CD4-positive, alpha-beta T cell (primary cell): ENCODE results near the gene MRPL21. TPM values are rescaled to one million over a fixed set of nuclear protein-coding genes. Genes with fewer than 3 reads are reported as not detected.
"Not testable (repeated sequence)": the region's sequence is repeated elsewhere in the genome, so short reads cannot be mapped to it uniquely, and the experiment has no call there.

Source experiments
- ATAC-seq: fragments of 200-7000 bp; cut with Tn5 transposase; one replicate; pipeline ENCODE4 v1.10.0; 2022; ENCODE audit warnings: mild to moderate bottlenecking; ENCODE audit not compliant: poor library complexity
- CTCF ChIA-PET: fragments of 350-600 bp; sonication (Branson Sonifier 250); formaldehyde crosslinking; loops from one replicate; lab custom pipeline; 2021; ENCODE audit warnings: antibody characterized with exemption, inconsistent platforms; lab: Charles Lee
- POLR2A ChIA-PET: fragments of 350-600 bp; sonication (Branson Sonifier 250); formaldehyde crosslinking; loops from one replicate; lab custom pipeline; 2021; ENCODE audit warnings: antibody characterized with exemption, inconsistent platforms; lab: Charles Lee
- DNase-seq, 14 experiments: peaks; one replicate each; pipeline ENCODE4 v3.0.0-alpha.2; 2013 to 2020; ENCODE audit warnings: mixed read lengths in 2 of 14
- H3K27ac ChIP-seq, 2 donors: one replicate each; pipeline versions ENCODE4 v1.5.1 to v1.7.0; 2013; ENCODE audit warnings: low read length in 2 of 2, low read depth in 1 of 2, mild to moderate bottlenecking in 1 of 2
- H3K27me3 ChIP-seq, 2 experiments: 1 replicate in 1 of 2; 2 replicates in 1 of 2; pipeline versions ENCODE4 v1.6.1 to v1.7.0; 2013; ENCODE audit warnings: low read length in 2 of 2, control low read depth in 1 of 2, mild to moderate bottlenecking in 1 of 2, moderate library complexity in 1 of 2; ENCODE audit not compliant: insufficient read depth in 2 of 2, control insufficient read depth in 1 of 2
- H3K36me3 ChIP-seq: one replicate; pipeline ENCODE4 v1.6.1; 2013; ENCODE audit warnings: low read length, control low read depth; ENCODE audit not compliant: insufficient read depth
- H3K4me1 ChIP-seq: one replicate; pipeline ENCODE4 v1.6.1; 2013; ENCODE audit warnings: low read length, control low read depth; ENCODE audit not compliant: insufficient read depth
- H3K4me3 ChIP-seq: one replicate; pipeline ENCODE4 v1.5.1; 2013; ENCODE audit warnings: mild to moderate bottlenecking, low read length, moderate library complexity
- H3K9me3 ChIP-seq, 2 experiments: 1 replicate in 1 of 2; 2 replicates in 1 of 2; pipeline versions ENCODE4 v1.6.1 to v1.7.0; 2013; ENCODE audit warnings: low read length in 2 of 2, mild to moderate bottlenecking in 2 of 2, control low read depth in 1 of 2, moderate library complexity in 1 of 2; ENCODE audit not compliant: control insufficient read depth in 1 of 2, insufficient read depth in 1 of 2
- H3K27ac Mint-ChIP-seq: one replicate; pipeline ENCODE4 v1.8.0; 2020; ENCODE audit warnings: mixed read lengths
- H3K27me3 Mint-ChIP-seq: one replicate; pipeline ENCODE4 v1.8.0; 2021; ENCODE audit warnings: mixed read lengths
- H3K36me3 Mint-ChIP-seq: one replicate; pipeline ENCODE4 v1.8.0; 2021; ENCODE audit warnings: low read depth, mixed read lengths
- H3K4me1 Mint-ChIP-seq: one replicate; pipeline ENCODE4 v1.8.0; 2021; ENCODE audit warnings: low read depth, mixed read lengths
- H3K4me3 Mint-ChIP-seq: one replicate; pipeline ENCODE4 v1.8.0; 2020; ENCODE audit warnings: mild to moderate bottlenecking, mixed read lengths
- H3K9me3 Mint-ChIP-seq: one replicate; pipeline ENCODE4 v1.8.0; 2020; ENCODE audit warnings: mixed read lengths
- intact Hi-C, 2 experiments: fragments of 100-400 bp; cut with DNase I in 1 of 2; cut with micrococcal nuclease in 1 of 2; formaldehyde crosslinking; loops; one replicate each; pipeline versions ENCODE4 v1.15.1 to v1.9.0; 2023 to 2025; cut with DNase I, micrococcal nuclease
- total RNA-seq, 174 experiments: library from RNA in 2 of 174; stranded (reverse) in 2 of 174; gene quantifications; one replicate each; pipeline ENCODE4 v1.2.3 and lab custom pipeline; 2021 to 2026
- TF ChIP-seq, protein P1 (sequence below): fragments of 200-600 bp; IDR thresholded peaks from one replicate; pipeline ENCODE4 v1.8.0; 2022; ENCODE audit warnings: antibody characterized with exemption, mild to moderate bottlenecking

MRPL21 gene
- total RNA-seq, 2 experiments from 2014 or later, result 47.5 to 48.0 TPM

DNA sequence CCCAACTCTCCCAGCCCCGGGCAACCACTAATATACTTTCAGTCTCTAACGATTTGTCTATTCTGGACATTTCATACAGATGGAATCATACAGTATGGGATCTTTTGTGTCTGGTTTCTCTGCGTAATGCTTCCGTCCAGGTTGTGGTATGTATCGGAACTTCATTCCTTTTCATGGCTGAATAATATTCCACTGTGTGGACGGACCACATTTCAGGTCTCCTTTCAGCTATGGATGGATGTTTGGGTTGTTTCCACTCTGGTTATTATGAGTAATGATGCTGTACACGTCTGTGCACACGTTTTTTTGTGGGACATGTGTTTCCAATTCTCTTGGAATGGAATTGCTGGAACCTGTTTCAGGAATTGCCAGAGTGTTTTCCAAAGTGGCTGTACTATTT is 44.5 kb downstream of the MRPL21 start:
- ATAC-seq, result no peak
- no peaks in the 10 kb centered on the region for H3K4me1 Mint-ChIP-seq
- H3K4me3 ChIP-seq, result no peak overlapping the region
- H3K27ac Mint-ChIP-seq, result no peak overlapping the region
- no peaks in the 10 kb centered on the region for H3K36me3 ChIP-seq
- TF ChIP-seq, protein P1, sequence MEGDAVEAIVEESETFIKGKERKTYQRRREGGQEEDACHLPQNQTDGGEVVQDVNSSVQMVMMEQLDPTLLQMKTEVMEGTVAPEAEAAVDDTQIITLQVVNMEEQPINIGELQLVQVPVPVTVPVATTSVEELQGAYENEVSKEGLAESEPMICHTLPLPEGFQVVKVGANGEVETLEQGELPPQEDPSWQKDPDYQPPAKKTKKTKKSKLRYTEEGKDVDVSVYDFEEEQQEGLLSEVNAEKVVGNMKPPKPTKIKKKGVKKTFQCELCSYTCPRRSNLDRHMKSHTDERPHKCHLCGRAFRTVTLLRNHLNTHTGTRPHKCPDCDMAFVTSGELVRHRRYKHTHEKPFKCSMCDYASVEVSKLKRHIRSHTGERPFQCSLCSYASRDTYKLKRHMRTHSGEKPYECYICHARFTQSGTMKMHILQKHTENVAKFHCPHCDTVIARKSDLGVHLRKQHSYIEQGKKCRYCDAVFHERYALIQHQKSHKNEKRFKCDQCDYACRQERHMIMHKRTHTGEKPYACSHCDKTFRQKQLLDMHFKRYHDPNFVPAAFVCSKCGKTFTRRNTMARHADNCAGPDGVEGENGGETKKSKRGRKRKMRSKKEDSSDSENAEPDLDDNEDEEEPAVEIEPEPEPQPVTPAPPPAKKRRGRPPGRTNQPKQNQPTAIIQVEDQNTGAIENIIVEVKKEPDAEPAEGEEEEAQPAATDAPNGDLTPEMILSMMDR, result no peak
- no peak overlapping the region for H3K4me3 Mint-ChIP-seq
- DNase-seq, result no peak
- no peaks in the 10 kb centered on the region for H3K9me3 Mint-ChIP-seq
- POLR2A ChIA-PET, result no interaction called here
- H3K4me1 ChIP-seq, result peaks cover 16% of the 10 kb centered on the region
- CTCF ChIA-PET, result no interaction called here
- H3K27me3 ChIP-seq, result peaks cover 13 to 16% of the 10 kb centered on the region in 2 experiments
- H3K9me3 ChIP-seq, result peaks cover 4% of the 10 kb centered on the region in 2 experiments
- H3K27me3 Mint-ChIP-seq, result peaks cover 15% of the 10 kb centered on the region
- no peaks in the 10 kb centered on the region for H3K36me3 Mint-ChIP-seq
- intact Hi-C loops, result loop anchor here in 1 of 2 experiments (10.0 kb wide), 1 partner anchor 264 kb away; no protein-coding TSS in a partner anchor
- H3K27ac ChIP-seq, result no peak overlapping the region

DNA sequence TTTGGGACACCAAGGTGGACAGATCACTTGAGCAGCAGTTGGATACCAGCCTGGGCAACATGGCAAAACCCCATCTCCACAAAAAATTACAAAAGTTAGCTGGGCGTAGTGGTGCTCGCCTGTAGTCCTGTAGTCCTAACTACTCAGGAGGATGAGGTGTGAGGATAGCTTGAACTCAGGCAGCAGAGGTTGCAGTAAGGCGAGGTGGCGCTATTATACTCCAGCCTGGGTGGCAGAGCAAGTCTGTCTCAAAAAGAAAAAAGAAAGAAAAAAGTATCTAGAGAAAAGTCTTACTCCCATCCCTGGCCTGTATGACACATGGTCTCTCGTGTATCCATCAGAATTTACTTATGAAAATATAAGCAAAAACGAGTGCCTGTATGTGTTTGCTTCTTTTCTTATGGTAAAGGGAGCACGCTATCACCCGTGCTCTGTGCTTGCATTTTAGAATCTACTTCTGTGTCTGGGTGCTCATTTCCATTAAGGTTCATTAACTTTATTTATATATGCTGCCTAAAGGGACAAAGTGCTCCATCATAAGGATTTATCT is 46.5 kb downstream of the MRPL21 start:
- Histone ChIP-seq H3K27me3 (peaks cover 19 to 24% of the 10 kb centered on the region in 2 experiments), H3K4me3 (no peak overlapping the region), H3K9me3 (no peaks in the 10 kb centered on the region), H3K36me3 (no peaks in the 10 kb centered on the region), H3K4me1 (peaks cover 17% of the 10 kb centered on the region), H3K27ac (no peak overlapping the region)
- ChIA-PET CTCF (no interaction called here), POLR2A (no interaction called here)
- TF ChIP-seq, protein P1, result no peak
- no peak overlapping the region for H3K27ac Mint-ChIP-seq
- ATAC-seq (no peak), DNase-seq (no peak)
- peaks cover 31% of the 10 kb centered on the region for H3K27me3 Mint-ChIP-seq
- no peaks in the 10 kb centered on the region for H3K36me3 Mint-ChIP-seq
- intact Hi-C loops, result loop anchor here in 1 of 2 experiments (10.0 kb wide), 1 partner anchor 262 kb away; no protein-coding TSS in a partner anchor
- H3K4me3 Mint-ChIP-seq, result no peak overlapping the region
- no peaks in the 10 kb centered on the region for H3K9me3 Mint-ChIP-seq
- peaks cover 4% of the 10 kb centered on the region for H3K4me1 Mint-ChIP-seq

DNA sequence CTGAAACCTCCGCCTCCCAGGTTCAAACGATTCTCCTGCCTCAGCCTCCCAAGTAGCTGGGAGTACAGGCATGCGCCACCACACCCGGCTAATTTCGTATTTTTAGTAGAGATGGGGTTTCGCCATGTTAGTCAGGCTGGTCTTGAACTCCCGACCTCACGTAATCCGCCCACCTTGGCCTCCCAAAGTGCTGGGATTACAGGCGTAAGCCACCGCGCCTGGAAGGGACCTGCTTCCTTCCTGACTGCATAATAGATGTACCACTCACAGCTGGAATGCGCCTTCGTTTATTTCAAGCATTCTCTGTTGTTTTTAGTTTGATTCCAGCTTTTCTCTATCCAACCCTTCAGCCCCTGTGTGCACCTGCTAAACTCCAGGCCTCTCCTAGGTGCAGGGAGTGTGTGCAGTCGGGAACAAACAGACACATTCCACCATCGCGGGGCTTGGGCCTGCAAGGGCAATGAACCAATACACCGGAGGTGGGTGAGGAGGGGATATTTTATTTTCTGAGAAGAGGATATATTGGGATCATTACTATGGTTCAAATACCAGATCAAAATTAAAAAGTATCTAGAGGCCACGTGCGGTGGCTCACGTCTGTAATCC is 47.1 kb downstream of the MRPL21 start:
- CTCF ChIA-PET, H3K9me3 Mint-ChIP-seq, DNase-seq, H3K27ac Mint-ChIP-seq, H3K4me1 Mint-ChIP-seq, POLR2A ChIA-PET, H3K36me3 Mint-ChIP-seq, H3K36me3 ChIP-seq, H3K9me3 ChIP-seq, ATAC-seq, H3K27ac ChIP-seq, H3K4me3 Mint-ChIP-seq, H3K4me3 ChIP-seq: not testable (repeated sequence)
- intact Hi-C loops, result loop anchor here in 1 of 2 experiments (10.0 kb wide), 1 partner anchor 262 kb away; no protein-coding TSS in a partner anchor
- Histone ChIP-seq H3K27me3 (peaks cover 19 to 24% of the 10 kb centered on the region in 2 experiments), H3K4me1 (peaks cover 17% of the 10 kb centered on the region)
- H3K27me3 Mint-ChIP-seq, result peaks cover 31% of the 10 kb centered on the region
